IPS-18c (cell line): ENCODE data around the gene PSMA4.
"Not testable (repeated sequence)": the region's sequence is repeated elsewhere in the genome, so short reads cannot be mapped to it uniquely, and the experiment has no call there.

Experiments used
- H3K4me3 ChIP-seq: 2 replicates; pipeline ENCODE4 v1.7.0; 2013; ENCODE audit warnings: low read depth, mild to moderate bottlenecking, low read length, moderate library complexity; ENCODE audit not compliant: insufficient read depth
- H3K9me3 ChIP-seq: one replicate; pipeline ENCODE4 v1.6.1; 2013; ENCODE audit warnings: mild to moderate bottlenecking, low read length, moderate library complexity; ENCODE audit not compliant: control insufficient read depth, insufficient read depth

PSMA4 gene

GRCh38 chr15:78540871-78541743 is 863 bp downstream of the PSMA4 start:
- no peaks in the 10 kb centered on the region for H3K9me3 ChIP-seq
- H3K4me3 ChIP-seq = peak overlapping the region; percentile 93

- H3K9me3 ChIP-seq = no peaks in the 10 kb centered on the region
- H3K4me3 ChIP-seq = no peak overlapping the region
These were observed 1.4 kb downstream of the PSMA4 start for GRCh38 chr15:78541744-78542034.

- H3K4me3 ChIP-seq = no peak overlapping the region
These were observed 2.4 kb downstream of the PSMA4 start for GRCh38 chr15:78542647-78543046.

GRCh38 chr15:78550194-78550593 is 9.9 kb downstream of the PSMA4 start:
- H3K9me3 ChIP-seq = no peaks in the 10 kb centered on the region
- no peak overlapping the region for H3K4me3 ChIP-seq

More at GRCh38 chr15:78542647-78543046, 2.4 kb downstream of the PSMA4 start:
- H3K9me3 ChIP-seq = no peaks in the 10 kb centered on the region

DNA sequence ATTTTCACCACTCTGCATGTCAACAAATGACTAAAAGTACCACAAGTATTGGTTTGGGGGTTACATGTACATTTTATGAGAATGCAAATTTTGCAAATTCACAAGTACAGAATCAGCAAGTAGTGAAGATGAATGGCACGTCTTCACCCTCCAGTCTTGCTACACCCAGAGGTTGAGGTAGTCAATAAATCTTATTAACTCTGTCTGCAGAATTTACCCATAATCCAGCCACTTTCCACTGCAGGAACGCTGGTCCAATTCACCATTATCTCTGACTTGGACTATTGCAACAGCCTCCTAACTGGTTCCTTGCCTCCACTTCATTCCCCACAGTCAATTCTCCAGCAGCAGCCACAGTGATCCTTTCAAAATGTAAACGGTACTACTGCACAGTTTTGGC is 10.6 kb downstream of the PSMA4 start:
- H3K9me3 ChIP-seq = no peaks in the 10 kb centered on the region
- H3K4me3 ChIP-seq = no peak overlapping the region

- H3K4me3 ChIP-seq = no peak overlapping the region
- no peaks in the 10 kb centered on the region for H3K9me3 ChIP-seq
These were observed 11.7 kb downstream of the PSMA4 start for GRCh38 chr15:78551902-78552301.

GRCh38 chr15:78552597-78552996 is 12.4 kb downstream of the PSMA4 start:
- H3K4me3 ChIP-seq = no peak overlapping the region
- H3K9me3 ChIP-seq = no peaks in the 10 kb centered on the region

GRCh38 chr15:78560201-78560600 is 20.0 kb downstream of the PSMA4 start:
- H3K4me3 ChIP-seq, H3K9me3 ChIP-seq: not testable (repeated sequence)

- Histone ChIP-seq H3K4me3 (no peak overlapping the region), H3K9me3 (no peaks in the 10 kb centered on the region)
These were observed 21.2 kb downstream of the PSMA4 start for GRCh38 chr15:78561490-78561889.

DNA sequence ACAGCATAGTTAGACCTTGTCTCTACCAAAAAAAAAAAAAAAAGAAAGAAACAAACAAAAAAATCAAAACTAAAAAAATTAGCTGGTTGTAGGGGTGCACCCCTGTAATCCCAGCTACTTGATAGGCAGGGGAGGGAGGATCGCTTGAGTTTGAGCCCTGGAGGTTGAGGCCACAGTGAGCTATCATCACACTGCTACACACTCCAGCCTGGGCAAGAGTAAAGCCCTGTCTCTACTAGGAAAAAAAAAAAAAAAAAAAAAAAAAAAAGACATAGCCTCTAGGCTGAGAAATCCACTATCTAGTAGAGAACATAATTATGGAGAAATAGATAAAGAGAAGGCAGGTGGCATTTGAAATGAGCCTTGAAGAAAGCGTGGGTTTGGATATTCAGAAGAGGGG is 22.8 kb downstream of the PSMA4 start:
- Histone ChIP-seq H3K4me3 (no peak overlapping the region), H3K9me3 (no peaks in the 10 kb centered on the region)

DNA sequence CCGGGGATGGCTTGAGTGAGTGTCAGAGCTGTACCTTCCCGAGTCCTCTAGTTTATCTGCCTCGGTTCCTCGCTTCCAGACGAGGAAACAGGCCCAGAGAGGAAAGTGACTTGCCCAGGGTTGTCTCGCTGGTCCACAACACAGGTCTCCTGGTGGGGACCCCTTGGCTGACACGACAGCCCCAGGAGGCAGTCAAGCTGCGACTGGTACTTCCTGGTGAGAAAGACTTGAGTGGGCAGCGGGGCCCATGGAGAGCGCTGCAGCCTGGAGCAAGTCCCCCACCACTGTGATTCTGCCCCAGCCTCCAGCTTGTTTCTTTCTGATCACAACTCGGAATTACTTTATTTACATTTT is 24.5 kb downstream of the PSMA4 start:
- H3K4me3 ChIP-seq = peak overlapping the region; percentile 0; the same call in 1 of the 2 replicates
- H3K9me3 ChIP-seq = no peaks in the 10 kb centered on the region

DNA sequence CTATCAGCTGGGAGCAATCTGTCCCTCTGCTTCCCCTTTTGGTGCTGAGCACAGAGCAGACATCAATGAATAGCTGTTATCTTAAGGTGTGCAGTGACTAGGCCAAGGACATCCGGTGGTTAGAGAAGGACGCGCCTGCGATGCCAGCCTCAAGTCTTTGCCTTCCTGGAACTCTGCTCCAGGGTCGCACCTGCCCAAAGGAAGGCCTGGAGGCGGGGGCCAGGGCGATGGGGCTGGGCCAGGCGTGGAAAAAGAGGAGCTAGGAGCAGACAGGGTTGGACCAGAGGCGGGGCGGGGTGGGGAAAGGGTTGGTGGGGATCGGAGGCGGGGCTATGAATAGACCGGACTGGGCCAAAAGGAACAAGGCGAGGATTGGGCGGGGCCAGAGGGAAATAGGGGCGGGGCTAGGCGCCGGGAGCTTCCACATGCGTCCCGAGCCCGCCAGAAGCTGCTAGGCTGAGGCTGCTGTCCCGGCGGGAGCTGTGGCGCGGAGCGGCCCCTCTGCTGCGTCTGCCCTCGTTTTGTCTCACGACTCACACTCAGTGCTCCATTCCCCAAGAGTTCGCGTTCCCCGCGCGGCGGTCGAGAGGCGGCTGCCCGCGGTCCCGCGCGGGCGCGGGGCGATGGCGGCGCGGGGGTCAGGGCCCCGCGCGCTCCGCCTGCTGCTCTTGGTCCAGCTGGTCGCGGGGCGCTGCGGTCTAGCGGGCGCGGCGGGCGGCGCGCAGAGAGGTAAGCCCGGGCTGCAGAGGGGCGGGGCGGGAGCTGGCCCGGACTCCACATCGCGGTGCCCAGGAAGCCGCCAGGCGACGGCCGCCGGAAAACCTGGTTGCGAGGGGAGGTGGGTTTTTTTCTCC is 25.1 kb downstream of the PSMA4 start, which contains the start of gene CHRNA5:
TSS of gene CHRNA5 (plus strand) at position 424 of the 854 bp plus-strand sequence. CDS start at position 624, 200 bp downstream.
- no peaks in the 10 kb centered on the region for H3K9me3 ChIP-seq
- H3K4me3 ChIP-seq = peak within 1 kb of the TSS; percentile 96

- Histone ChIP-seq H3K9me3 (no peaks in the 10 kb centered on the region), H3K4me3 (peak overlapping the region; percentile 96)
These were observed 25.9 kb downstream of the PSMA4 start for GRCh38 chr15:78565951-78566774.

DNA sequence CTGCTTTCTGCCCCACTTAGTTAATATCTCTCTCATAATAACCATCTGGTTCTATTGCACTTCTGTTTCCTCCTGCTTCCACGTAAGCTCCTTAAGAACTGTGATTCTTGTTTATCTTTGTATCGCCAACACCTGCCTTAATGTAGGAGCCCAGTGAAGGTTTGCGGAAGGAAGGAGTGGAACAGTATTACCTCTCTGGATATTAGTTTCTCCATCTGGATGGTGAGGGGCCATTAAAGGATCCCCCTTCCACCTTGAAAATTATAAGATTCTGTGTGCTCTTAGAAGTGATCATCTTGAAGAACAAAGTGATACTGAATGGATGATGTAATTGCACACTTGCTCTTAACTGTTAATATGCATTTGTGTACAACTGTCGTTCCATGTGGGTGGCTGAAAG is 27.3 kb downstream of the PSMA4 start:
- Histone ChIP-seq H3K4me3 (no peak overlapping the region), H3K9me3 (no peaks in the 10 kb centered on the region)

- Histone ChIP-seq H3K9me3 (no peaks in the 10 kb centered on the region), H3K4me3 (no peak overlapping the region)
These were observed 30.5 kb downstream of the PSMA4 start for GRCh38 chr15:78570710-78571109.

GRCh38 chr15:78571382-78571781 is 31.1 kb downstream of the PSMA4 start:
- no peaks in the 10 kb centered on the region for H3K9me3 ChIP-seq
- H3K4me3 ChIP-seq = no peak overlapping the region

DNA sequence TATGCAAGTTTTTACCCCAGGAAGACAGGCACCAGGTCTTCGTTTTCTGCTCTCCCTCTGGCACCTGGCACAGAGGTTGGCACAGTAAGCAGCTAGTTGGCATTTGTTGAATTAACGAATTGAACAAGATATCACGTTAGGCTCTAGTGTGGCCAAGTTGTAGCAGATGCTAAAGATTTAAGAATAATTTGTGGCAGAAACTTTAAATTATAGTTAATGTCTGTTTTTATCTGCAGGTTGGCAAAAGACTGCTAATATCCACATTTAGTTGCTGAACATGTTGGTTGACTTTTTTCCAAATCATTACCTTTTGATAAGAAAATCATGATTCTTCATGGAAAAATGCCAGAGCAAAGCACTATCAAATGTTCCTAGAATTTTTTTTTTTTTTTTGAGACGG is 33.2 kb downstream of the PSMA4 start:
- H3K4me3 ChIP-seq = no peak overlapping the region
- no peaks in the 10 kb centered on the region for H3K9me3 ChIP-seq
